Measurements from ENCODE around the gene BUB1B.

DNA sequence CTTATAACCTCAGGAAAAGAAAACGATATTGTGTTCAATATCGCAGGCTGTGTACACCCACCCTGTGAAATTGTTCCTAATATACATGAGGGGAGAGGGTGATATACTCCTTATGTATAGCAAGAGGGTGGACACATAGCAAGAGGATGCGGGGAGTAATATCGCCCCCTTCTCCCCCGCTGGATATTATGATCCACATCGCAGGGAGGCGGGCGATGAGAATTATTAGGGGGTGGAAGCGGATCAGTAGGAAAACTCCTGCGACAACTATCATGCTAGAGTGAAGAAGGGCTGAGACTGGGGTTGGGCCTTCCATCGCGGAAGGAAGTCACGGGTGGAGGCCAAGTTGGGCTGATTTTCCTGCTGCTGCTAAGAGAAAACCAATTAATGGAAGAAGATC lies 27.3 kb upstream of the BUB1B start:
- TF ChIP-seq, protein P1, sequence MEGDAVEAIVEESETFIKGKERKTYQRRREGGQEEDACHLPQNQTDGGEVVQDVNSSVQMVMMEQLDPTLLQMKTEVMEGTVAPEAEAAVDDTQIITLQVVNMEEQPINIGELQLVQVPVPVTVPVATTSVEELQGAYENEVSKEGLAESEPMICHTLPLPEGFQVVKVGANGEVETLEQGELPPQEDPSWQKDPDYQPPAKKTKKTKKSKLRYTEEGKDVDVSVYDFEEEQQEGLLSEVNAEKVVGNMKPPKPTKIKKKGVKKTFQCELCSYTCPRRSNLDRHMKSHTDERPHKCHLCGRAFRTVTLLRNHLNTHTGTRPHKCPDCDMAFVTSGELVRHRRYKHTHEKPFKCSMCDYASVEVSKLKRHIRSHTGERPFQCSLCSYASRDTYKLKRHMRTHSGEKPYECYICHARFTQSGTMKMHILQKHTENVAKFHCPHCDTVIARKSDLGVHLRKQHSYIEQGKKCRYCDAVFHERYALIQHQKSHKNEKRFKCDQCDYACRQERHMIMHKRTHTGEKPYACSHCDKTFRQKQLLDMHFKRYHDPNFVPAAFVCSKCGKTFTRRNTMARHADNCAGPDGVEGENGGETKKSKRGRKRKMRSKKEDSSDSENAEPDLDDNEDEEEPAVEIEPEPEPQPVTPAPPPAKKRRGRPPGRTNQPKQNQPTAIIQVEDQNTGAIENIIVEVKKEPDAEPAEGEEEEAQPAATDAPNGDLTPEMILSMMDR (IDR thresholded peaks at IDR 0.05) = no peak
- no peak for TF ChIP-seq POLR2A (IDR thresholded peaks at IDR 0.05)
